HG03439 (cell line): ENCODE data around the gene TUBB8B.
"Not testable (repeated sequence)": the region's sequence is repeated elsewhere in the genome, so short reads cannot be mapped to it uniquely, and the experiment has no call there.

Experiments
- ATAC-seq: cut with Tn5 transposase; IDR thresholded peaks from one replicate; pipeline ENCODE4 v1.9.1; 2021; ENCODE audit warnings: mild to moderate bottlenecking, moderate library complexity; ENCODE audit not compliant: unreplicated experiment

Gene TUBB8B

GRCh38 chr18:49176-49665 lies at the start of gene TUBB8B:
Gene TUBB8B (minus strand): TSS chr18:49615. CDS start chr18:49557, 58 bp downstream.
- ATAC-seq: not testable (repeated sequence)

GRCh38 chr18:97252-97914 lies 48.0 kb upstream of the TUBB8B start:
- ATAC-seq: peak; percentile 95

- ATAC-seq: not testable (repeated sequence)
These were observed 47.3 kb upstream of the TUBB8B start for GRCh38 chr18:96767-97131.

- not testable (repeated sequence) for ATAC-seq
These were observed 46.8 kb upstream of the TUBB8B start for GRCh38 chr18:96101-96766.

GRCh38 chr18:95580-95979 lies 46.2 kb upstream of the TUBB8B start:
- ATAC-seq: not testable (repeated sequence)

GRCh38 chr18:93897-94408 lies 44.5 kb upstream of the TUBB8B start:
- not testable (repeated sequence) for ATAC-seq

GRCh38 chr18:91561-91960 lies 42.1 kb upstream of the TUBB8B start:
- ATAC-seq: not testable (repeated sequence)

- ATAC-seq: not testable (repeated sequence)
These were observed 41.2 kb upstream of the TUBB8B start for GRCh38 chr18:90396-91193.

GRCh38 chr18:89124-89523 lies 39.7 kb upstream of the TUBB8B start:
- not testable (repeated sequence) for ATAC-seq

- not testable (repeated sequence) for ATAC-seq
These were observed 35.4 kb upstream of the TUBB8B start for GRCh38 chr18:84801-85200.

- ATAC-seq: not testable (repeated sequence)
These were observed 33.3 kb upstream of the TUBB8B start for GRCh38 chr18:82626-83209.

- not testable (repeated sequence) for ATAC-seq
These were observed 31.5 kb upstream of the TUBB8B start for GRCh38 chr18:80881-81280.

- not testable (repeated sequence) for ATAC-seq
These were observed 30.8 kb upstream of the TUBB8B start for GRCh38 chr18:80202-80601.

GRCh38 chr18:75525-76160 lies 26.2 kb upstream of the TUBB8B start:
- not testable (repeated sequence) for ATAC-seq

- ATAC-seq: not testable (repeated sequence)
These were observed 23.9 kb upstream of the TUBB8B start for GRCh38 chr18:73181-73777.

GRCh38 chr18:67701-68100 lies 18.3 kb upstream of the TUBB8B start:
- not testable (repeated sequence) for ATAC-seq

- ATAC-seq: not testable (repeated sequence)
These were observed 14.9 kb upstream of the TUBB8B start for GRCh38 chr18:64279-64678.

GRCh38 chr18:63656-64055 lies 14.2 kb upstream of the TUBB8B start:
- ATAC-seq: not testable (repeated sequence)

GRCh38 chr18:54388-54787 lies 5.0 kb upstream of the TUBB8B start:
- not testable (repeated sequence) for ATAC-seq

- ATAC-seq: not testable (repeated sequence)
These were observed 719 bp downstream of the TUBB8B start for GRCh38 chr18:48696-49095.
